Neural cell (in vitro differentiated cells): ENCODE measurements around the gene SEMA7A. TPM values are rescaled to one million over a fixed set of nuclear protein-coding genes. Genes with fewer than 3 reads are reported as not detected.

ENCODE experiments used
- H2AFZ ChIP-seq: fragments of 200-600, 300-800 bp; sonication (generic), shearing (Covaris generic); 2 replicates; pipeline ENCODE4 v1.6.0; 2014; ENCODE audit warnings: low read depth, mild to moderate bottlenecking, antibody characterized with exemption, low read length, moderate library complexity
- H3F3A ChIP-seq: fragments of 200-600 bp; shearing (Covaris generic); 2 replicates; pipeline ENCODE4 v1.6.1; 2016; ENCODE audit warnings: mild to moderate bottlenecking, moderate library complexity, mixed read lengths, antibody characterized with exemption, low read length; ENCODE audit not compliant: insufficient read depth, poor library complexity, severe bottlenecking
- H3K27ac ChIP-seq: fragments of 200-600, 300-800 bp; sonication (generic), shearing (Covaris generic); 2 replicates; pipeline ENCODE4 v1.5.1; 2014; ENCODE audit warnings: mild to moderate bottlenecking, low read length, moderate library complexity
- H3K27me3 ChIP-seq: fragments of 300-800, 200-600 bp; sonication (generic), shearing (Covaris generic); 2 replicates; pipeline ENCODE4 v1.6.0; 2014; ENCODE audit warnings: mild to moderate bottlenecking, low read depth, low read length, moderate library complexity; ENCODE audit not compliant: insufficient read depth
- H3K36me3 ChIP-seq: fragments of 300-800, 200-600 bp; sonication (generic), shearing (Covaris generic); 2 replicates; pipeline ENCODE4 v1.5.1; 2014; ENCODE audit warnings: mild to moderate bottlenecking, antibody characterized with exemption, low read length, moderate library complexity; ENCODE audit not compliant: insufficient read depth
- H3K4me2 ChIP-seq: fragments of 300-800, 200-600 bp; sonication (generic), shearing (Covaris generic); 2 replicates; pipeline ENCODE4 v1.6.0; 2014; ENCODE audit warnings: mild to moderate bottlenecking, low read length
- H3K4me3 ChIP-seq: fragments of 300-800, 200-600 bp; sonication (generic), shearing (Covaris generic); 2 replicates; pipeline ENCODE4 v1.5.1; 2014; ENCODE audit warnings: mild to moderate bottlenecking, low read length, moderate library complexity
- H3K79me2 ChIP-seq: fragments of 200-600 bp; shearing (Covaris generic); replicated peaks from 2 replicates; pipeline ENCODE4 v1.6.0; 2014; ENCODE audit warnings: mild to moderate bottlenecking, low read length, moderate library complexity; ENCODE audit not compliant: insufficient read depth
- H3K9ac ChIP-seq: fragments of 300-800, 200-600 bp; sonication (generic), shearing (Covaris generic); 2 replicates; pipeline ENCODE4 v1.6.1; 2016; ENCODE audit warnings: mild to moderate bottlenecking, low read length, mixed read lengths
- H3K9me2 ChIP-seq: fragments of 200-600 bp; shearing (Covaris generic); 2 replicates; pipeline ENCODE4 v1.6.1; 2016; ENCODE audit warnings: mild to moderate bottlenecking, low read length, mixed read lengths; ENCODE audit not compliant: insufficient read depth
- H3K9me3 ChIP-seq: fragments of 200-600, 300-800 bp; sonication (generic), shearing (Covaris generic); 2 replicates; pipeline ENCODE4 v1.6.1; 2016; ENCODE audit warnings: mild to moderate bottlenecking, mixed run types, low read length, moderate library complexity, mixed read lengths
- H4K20me1 ChIP-seq: fragments of 200-600 bp; shearing (Covaris generic); 2 replicates; pipeline ENCODE4 v1.6.1; 2016; ENCODE audit warnings: mild to moderate bottlenecking, mixed run types; ENCODE audit not compliant: insufficient read depth
- EP300 ChIP-seq: fragments of 450-650 bp; conservative IDR thresholded peaks from 2 replicates; pipeline ENCODE4 v1.6.1; 2014; ENCODE audit warnings: antibody characterized with exemption, mild to moderate bottlenecking, moderate library complexity; ENCODE audit not compliant: poor library complexity, severe bottlenecking
- EZH2 ChIP-seq: fragments of 200-600, 300-800 bp; shearing (Covaris generic), sonication (generic); IDR thresholded peaks from 2 replicates; pipeline ENCODE4 v1.6.1; 2014; ENCODE audit warnings: antibody characterized with exemption, low read length, borderline replicate concordance, mild to moderate bottlenecking; ENCODE audit not compliant: insufficient read depth, poor library complexity, severe bottlenecking
- MXI1 ChIP-seq: fragments of 450-650 bp; conservative IDR thresholded peaks from 2 replicates; pipeline ENCODE4 v1.6.1; 2014; ENCODE audit warnings: antibody characterized with exemption, mild to moderate bottlenecking; ENCODE audit not compliant: poor library complexity, severe bottlenecking
- POLR2AphosphoS5 ChIP-seq: IDR thresholded peaks from 2 replicates; pipeline ENCODE4 v1.6.1; 2012
- RAD21 ChIP-seq: fragments of 450-650 bp; conservative IDR thresholded peaks from 2 replicates; pipeline ENCODE4 v1.6.1; 2014; ENCODE audit warnings: antibody characterized with exemption, mild to moderate bottlenecking, moderate library complexity
- SMC3 ChIP-seq: fragments of 450-650 bp; conservative IDR thresholded peaks from 2 replicates; pipeline ENCODE4 v1.6.1; 2014; ENCODE audit warnings: antibody characterized with exemption, mild to moderate bottlenecking, moderate library complexity; ENCODE audit not compliant: poor library complexity
- TAF1 ChIP-seq: IDR thresholded peaks from 2 replicates; pipeline ENCODE4 v1.6.1; 2012; ENCODE audit warnings: low read depth
- polyA plus RNA-seq: library from polyadenylated mRNA; depleted of rRNA; stranded (reverse); fragments of >200 nt; gene quantifications from 2 replicates; pipeline ENCODE4 v1.2.3, GENCODE V29; 2014
- TF ChIP-seq, protein P1 (sequence below): fragments of 450-650 bp; IDR thresholded peaks from 2 replicates; pipeline ENCODE4 v1.5.1; 2014; ENCODE audit warnings: antibody characterized with exemption, mild to moderate bottlenecking, moderate library complexity; ENCODE audit not compliant: poor library complexity, severe bottlenecking
- TF ChIP-seq, protein P2 (sequence below): IDR thresholded peaks from 2 replicates; pipeline ENCODE4 v1.6.1; 2012; ENCODE audit warnings: borderline replicate concordance

SEMA7A gene
- polyA plus RNA-seq, 1 donor from 2014 or later = 28.8 TPM

DNA sequence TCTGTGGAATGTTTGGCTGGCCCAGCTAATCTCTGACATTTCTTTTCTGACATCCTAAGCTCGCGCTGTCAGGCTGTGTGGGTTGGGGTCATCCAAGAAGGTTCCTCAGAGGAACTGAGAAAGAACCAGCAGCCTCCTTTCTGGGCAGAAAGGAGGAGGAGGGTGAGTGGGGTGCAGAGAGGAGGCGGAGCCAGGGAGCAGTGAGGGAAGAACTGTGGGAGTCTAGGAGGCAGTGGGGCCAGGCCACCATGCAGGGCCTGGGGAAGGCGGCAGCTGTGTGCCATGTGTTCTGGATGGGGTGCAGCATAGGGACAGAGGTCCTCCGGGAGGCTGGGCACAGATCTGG lies 5.3 kb downstream of the SEMA7A start:
- Histone ChIP-seq H4K20me1 (no peaks in the 10 kb centered on the region), H3K27me3 (no peaks in the 10 kb centered on the region), H3K4me2 (no peak overlapping the region), H3K79me2 (peaks cover 24% of the 10 kb centered on the region), H3F3A (no peaks in the 10 kb centered on the region), H3K9me2 (no peaks in the 10 kb centered on the region), H3K9ac (no peak overlapping the region), H3K36me3 (no peaks in the 10 kb centered on the region), H3K4me3 (no peak overlapping the region), H3K9me3 (no peaks in the 10 kb centered on the region), H2AFZ (no peak overlapping the region), H3K27ac (no peak overlapping the region)
- TF ChIP-seq, protein P1, sequence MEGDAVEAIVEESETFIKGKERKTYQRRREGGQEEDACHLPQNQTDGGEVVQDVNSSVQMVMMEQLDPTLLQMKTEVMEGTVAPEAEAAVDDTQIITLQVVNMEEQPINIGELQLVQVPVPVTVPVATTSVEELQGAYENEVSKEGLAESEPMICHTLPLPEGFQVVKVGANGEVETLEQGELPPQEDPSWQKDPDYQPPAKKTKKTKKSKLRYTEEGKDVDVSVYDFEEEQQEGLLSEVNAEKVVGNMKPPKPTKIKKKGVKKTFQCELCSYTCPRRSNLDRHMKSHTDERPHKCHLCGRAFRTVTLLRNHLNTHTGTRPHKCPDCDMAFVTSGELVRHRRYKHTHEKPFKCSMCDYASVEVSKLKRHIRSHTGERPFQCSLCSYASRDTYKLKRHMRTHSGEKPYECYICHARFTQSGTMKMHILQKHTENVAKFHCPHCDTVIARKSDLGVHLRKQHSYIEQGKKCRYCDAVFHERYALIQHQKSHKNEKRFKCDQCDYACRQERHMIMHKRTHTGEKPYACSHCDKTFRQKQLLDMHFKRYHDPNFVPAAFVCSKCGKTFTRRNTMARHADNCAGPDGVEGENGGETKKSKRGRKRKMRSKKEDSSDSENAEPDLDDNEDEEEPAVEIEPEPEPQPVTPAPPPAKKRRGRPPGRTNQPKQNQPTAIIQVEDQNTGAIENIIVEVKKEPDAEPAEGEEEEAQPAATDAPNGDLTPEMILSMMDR = no peak
- TF ChIP-seq POLR2AphosphoS5 = no peak

DNA sequence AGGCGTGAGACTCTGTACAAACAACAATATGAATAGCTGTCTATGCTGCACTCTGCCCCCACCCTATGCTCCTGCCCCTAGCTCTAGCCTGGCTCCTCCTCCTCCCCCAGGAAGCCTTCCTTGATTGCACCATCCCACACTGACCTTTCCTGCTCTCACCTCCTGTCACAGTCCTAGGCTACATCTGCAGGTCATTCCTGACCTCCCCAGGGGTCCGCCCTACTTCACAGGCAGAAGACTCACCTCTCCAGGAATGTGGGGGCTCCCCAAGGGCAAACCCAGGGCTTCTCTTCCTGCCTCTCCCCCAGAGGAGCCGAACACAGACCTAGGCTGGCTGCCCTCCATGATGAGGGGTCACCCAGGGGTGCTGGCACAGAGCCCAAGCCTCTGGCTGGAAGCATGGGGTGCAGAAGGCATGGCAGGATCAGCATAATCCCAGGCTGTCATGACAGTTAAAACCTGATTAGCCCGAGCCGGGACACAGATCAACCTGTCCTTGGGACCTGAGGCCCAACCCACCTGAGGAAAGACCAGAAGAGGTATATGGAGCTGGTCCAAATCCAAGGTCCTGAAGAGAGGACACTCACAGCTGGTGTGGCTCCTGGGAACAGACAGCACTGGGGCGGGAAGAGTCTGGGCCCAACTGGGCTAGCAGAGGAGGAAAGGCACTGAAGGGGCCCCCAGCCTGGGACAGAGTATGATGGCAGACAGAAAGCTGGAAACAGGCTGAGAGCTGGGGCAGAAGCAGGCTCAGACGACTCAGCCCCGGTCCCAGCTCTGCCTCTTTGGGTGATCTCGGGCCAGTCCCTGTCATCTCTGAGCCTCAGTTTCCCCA lies 5.9 kb downstream of the SEMA7A start:
- Histone ChIP-seq H2AFZ (no peak overlapping the region), H3K9me2 (no peaks in the 10 kb centered on the region), H3F3A (no peaks in the 10 kb centered on the region), H3K36me3 (no peaks in the 10 kb centered on the region), H3K9ac (no peak overlapping the region), H3K4me3 (no peak overlapping the region), H4K20me1 (no peaks in the 10 kb centered on the region), H3K79me2 (peaks cover 22% of the 10 kb centered on the region), H3K27ac (no peak overlapping the region), H3K4me2 (no peak overlapping the region), H3K27me3 (no peaks in the 10 kb centered on the region), H3K9me3 (no peaks in the 10 kb centered on the region)
- TF ChIP-seq EZH2 = no peak
- no peak for TF ChIP-seq TAF1
- TF ChIP-seq, protein P2, sequence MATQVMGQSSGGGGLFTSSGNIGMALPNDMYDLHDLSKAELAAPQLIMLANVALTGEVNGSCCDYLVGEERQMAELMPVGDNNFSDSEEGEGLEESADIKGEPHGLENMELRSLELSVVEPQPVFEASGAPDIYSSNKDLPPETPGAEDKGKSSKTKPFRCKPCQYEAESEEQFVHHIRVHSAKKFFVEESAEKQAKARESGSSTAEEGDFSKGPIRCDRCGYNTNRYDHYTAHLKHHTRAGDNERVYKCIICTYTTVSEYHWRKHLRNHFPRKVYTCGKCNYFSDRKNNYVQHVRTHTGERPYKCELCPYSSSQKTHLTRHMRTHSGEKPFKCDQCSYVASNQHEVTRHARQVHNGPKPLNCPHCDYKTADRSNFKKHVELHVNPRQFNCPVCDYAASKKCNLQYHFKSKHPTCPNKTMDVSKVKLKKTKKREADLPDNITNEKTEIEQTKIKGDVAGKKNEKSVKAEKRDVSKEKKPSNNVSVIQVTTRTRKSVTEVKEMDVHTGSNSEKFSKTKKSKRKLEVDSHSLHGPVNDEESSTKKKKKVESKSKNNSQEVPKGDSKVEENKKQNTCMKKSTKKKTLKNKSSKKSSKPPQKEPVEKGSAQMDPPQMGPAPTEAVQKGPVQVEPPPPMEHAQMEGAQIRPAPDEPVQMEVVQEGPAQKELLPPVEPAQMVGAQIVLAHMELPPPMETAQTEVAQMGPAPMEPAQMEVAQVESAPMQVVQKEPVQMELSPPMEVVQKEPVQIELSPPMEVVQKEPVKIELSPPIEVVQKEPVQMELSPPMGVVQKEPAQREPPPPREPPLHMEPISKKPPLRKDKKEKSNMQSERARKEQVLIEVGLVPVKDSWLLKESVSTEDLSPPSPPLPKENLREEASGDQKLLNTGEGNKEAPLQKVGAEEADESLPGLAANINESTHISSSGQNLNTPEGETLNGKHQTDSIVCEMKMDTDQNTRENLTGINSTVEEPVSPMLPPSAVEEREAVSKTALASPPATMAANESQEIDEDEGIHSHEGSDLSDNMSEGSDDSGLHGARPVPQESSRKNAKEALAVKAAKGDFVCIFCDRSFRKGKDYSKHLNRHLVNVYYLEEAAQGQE = no peak
- no peak for TF ChIP-seq RAD21
- TF ChIP-seq EP300 = no peak
- TF ChIP-seq, protein P1 = no peak
- TF ChIP-seq SMC3 = no peak
- no peak for TF ChIP-seq MXI1
- no peak for TF ChIP-seq POLR2AphosphoS5
